Mucosa of descending colon (tissue), 3 donors: ENCODE measurements around the gene CDK14. TPM values are rescaled to one million over a fixed set of nuclear protein-coding genes. Genes with fewer than 3 reads are reported as not detected.

Experiments
- ATAC-seq: fragments of 200-7000 bp; cut with Tn5 transposase; one replicate; pipeline ENCODE4 v1.9.1; 2020; ENCODE audit warnings: mild to moderate bottlenecking, moderate library complexity
- DNase-seq, 3 donors: peaks; one replicate each; pipeline ENCODE4 v3.0.0-alpha.2; 2020
- H3K36me3 ChIP-seq: fragments of 200-600 bp; one replicate; pipeline ENCODE4 v1.8.0; 2021; ENCODE audit warnings: low read depth, mild to moderate bottlenecking
- H3K4me1 ChIP-seq: fragments of 200-600 bp; one replicate; pipeline ENCODE4 v1.8.0; 2021; ENCODE audit warnings: low read depth, mild to moderate bottlenecking
- H3K4me3 ChIP-seq: fragments of 200-600 bp; one replicate; pipeline ENCODE4 v1.8.0; 2021; ENCODE audit warnings: mild to moderate bottlenecking
- H3K9me3 ChIP-seq: fragments of 200-600 bp; one replicate; pipeline ENCODE4 v1.8.0; 2021; ENCODE audit warnings: mild to moderate bottlenecking
- CTCF ChIP-seq: fragments of 200-600 bp; IDR thresholded peaks from one replicate; pipeline ENCODE4 v1.8.0; 2022; ENCODE audit warnings: antibody characterized with exemption, mild to moderate bottlenecking
- intact Hi-C, 2 donors: fragments of 100-400 bp; cut with DNase I in 1 of 2; cut with micrococcal nuclease in 1 of 2; formaldehyde crosslinking; loops; one replicate each; pipeline versions ENCODE4 v1.11.0 to v1.11.1; 2022; cut with DNase I, micrococcal nuclease
- total RNA-seq, 3 donors: library from RNA; stranded (reverse); fragmentation: NEBNext Ultra II Directional in 2 of 3; extraction: Animal tissue kit (Norgen Biotek cat#: 25700) in 2 of 3; gene quantifications; one replicate each; pipeline versions ENCODE4 v1.2.1 to v1.2.4, GENCODE V29; 2021 to 2023
- donor health status: DM: no; HTN: no; CAD: no; lungs with moderate emphysema.
- donor health status: DM: no; HTN: no; CAD: no.
- donor health status: DM: no; HTN: yes; CAD: no.

CDK14 gene
- total RNA-seq, 3 donors from 2014 or later = 5.4 to 24.4 (median 5.6) TPM

- H3K36me3 ChIP-seq = no peaks in the 10 kb centered on the region
- H3K4me1 ChIP-seq = no peaks in the 10 kb centered on the region
- DNase-seq (no peak), ATAC-seq (no peak)
- H3K4me3 ChIP-seq = no peak overlapping the region
- no peak for TF ChIP-seq CTCF
- intact Hi-C loops = no loop called here
- H3K9me3 ChIP-seq = no peaks in the 10 kb centered on the region
These were observed 7.2 kb downstream of the CDK14 start for GRCh38 chr7:90603346-90603745.

GRCh38 chr7:90604383-90604782 is 8.3 kb downstream of the CDK14 start:
- DNase-seq (no peak), ATAC-seq (no peak)
- no peak for TF ChIP-seq CTCF
- no peaks in the 10 kb centered on the region for H3K36me3 ChIP-seq
- intact Hi-C loops = no loop called here
- no peak overlapping the region for H3K4me3 ChIP-seq
- no peaks in the 10 kb centered on the region for H3K4me1 ChIP-seq
- H3K9me3 ChIP-seq = no peaks in the 10 kb centered on the region

- Histone ChIP-seq H3K4me3 (no peak overlapping the region), H3K9me3 (no peaks in the 10 kb centered on the region), H3K36me3 (no peaks in the 10 kb centered on the region), H3K4me1 (no peaks in the 10 kb centered on the region)
- no peak for TF ChIP-seq CTCF
- DNase-seq (no peak), ATAC-seq (no peak)
- intact Hi-C loops = no loop called here
These were observed 8.9 kb downstream of the CDK14 start for GRCh38 chr7:90605055-90605454.

- intact Hi-C loops = no loop called here
- DNase-seq (no peak), ATAC-seq (no peak)
- TF ChIP-seq CTCF = no peak
- no peaks in the 10 kb centered on the region for H3K36me3 ChIP-seq
- no peak overlapping the region for H3K4me3 ChIP-seq
- H3K9me3 ChIP-seq = no peaks in the 10 kb centered on the region
- no peaks in the 10 kb centered on the region for H3K4me1 ChIP-seq
These were observed 11.1 kb downstream of the CDK14 start for GRCh38 chr7:90607196-90607595.

GRCh38 chr7:90610105-90610504 is 14.0 kb downstream of the CDK14 start:
- Histone ChIP-seq H3K9me3 (no peaks in the 10 kb centered on the region), H3K36me3 (no peaks in the 10 kb centered on the region), H3K4me1 (no peaks in the 10 kb centered on the region), H3K4me3 (no peak overlapping the region)
- DNase-seq (no peak), ATAC-seq (no peak)
- TF ChIP-seq CTCF = no peak
- intact Hi-C loops = no loop called here

- DNase-seq = no peak
- Histone ChIP-seq H3K9me3 (no peaks in the 10 kb centered on the region), H3K4me3 (no peak overlapping the region), H3K4me1 (no peaks in the 10 kb centered on the region), H3K36me3 (no peaks in the 10 kb centered on the region)
- intact Hi-C loops = no loop called here
- no peak for TF ChIP-seq CTCF
- ATAC-seq = no peak
These were observed 15.0 kb downstream of the CDK14 start for GRCh38 chr7:90611115-90611514.
